ENCODE data around the gene FEV. TPM values are rescaled to one million over a fixed set of nuclear protein-coding genes. Genes with fewer than 3 reads are reported as not detected.

Gene FEV
- total and polyA plus RNA-seq, 2 donors (not counting 3 experiments of a cell fraction or from before 2014, with no cell fraction given), result not detected

- no peak for DNase-seq (ENCODE audit: low read depth, low spot score)
- no peaks in the 10 kb centered on the region for H4K20me1 ChIP-seq (replicated peaks; ENCODE audit: control insufficient read depth, extremely low read depth, insufficient read depth, low read length)
- H3K9me1 ChIP-seq (replicated peaks; ENCODE audit: control insufficient read depth, extremely low read depth, insufficient read depth, low read length), result no peaks in the 10 kb centered on the region
- CTCF ChIA-PET, result interaction anchor here (6.4 kb wide), 1 partner anchor 17 kb away, joined by 45 read pairs; no protein-coding TSS in a partner anchor
- no peak overlapping the region for H2AFZ ChIP-seq (ENCODE audit: low read depth, low read length)
- intact Hi-C loops (cut with micrococcal nuclease) (no loop called here), dilution Hi-C loops (cut with MboI; ENCODE audit: extremely low pct_ligation_motif_present, low sequenced_read_pairs) (no loop called here)
- no peaks in the 10 kb centered on the region for H3K36me3 ChIP-seq (ENCODE audit: control insufficient read depth in 2 of 2, extremely low read depth in 1 of 2, insufficient read depth in 2 of 2, low read length in 2 of 2)
- no peak overlapping the region for H3K9ac ChIP-seq (replicated peaks; ENCODE audit: extremely low read depth, insufficient read depth, low read length)
- H3K27ac ChIP-seq (ENCODE audit: insufficient read depth, low read depth, low read length), result no peak overlapping the region
- no peaks in the 10 kb centered on the region for H3K4me1 ChIP-seq (ENCODE audit: control insufficient read depth, extremely low read depth, insufficient read depth, low read length)
- POLR2A ChIA-PET, result no interaction called here
- peaks cover 41 to 60% of the 10 kb centered on the region in 2 experiments for H3K27me3 ChIP-seq (ENCODE audit: control insufficient read depth in 2 of 2, insufficient read depth in 2 of 2, low read length in 2 of 2)
- no peak for FAIRE-seq
- TF ChIP-seq CTCF (IDR thresholded peaks at IDR 0.05; ENCODE audit: extremely low read depth in 1 of 2, insufficient read depth in 1 of 2, low read depth in 1 of 2, low read length in 2 of 2), result no peak
- no peak for TF ChIP-seq POLR2AphosphoS5 (IDR thresholded peaks at IDR 0.05; ENCODE audit: insufficient read depth, low read depth, low read length)
- no peak for TF ChIP-seq POLR2A (IDR thresholded peaks at IDR 0.05; ENCODE audit: low read depth, low read length)
- TF ChIP-seq, protein P1, sequence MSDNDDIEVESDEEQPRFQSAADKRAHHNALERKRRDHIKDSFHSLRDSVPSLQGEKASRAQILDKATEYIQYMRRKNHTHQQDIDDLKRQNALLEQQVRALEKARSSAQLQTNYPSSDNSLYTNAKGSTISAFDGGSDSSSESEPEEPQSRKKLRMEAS (IDR thresholded peaks at IDR 0.05; ENCODE audit: insufficient read depth, insufficient read length), result no peak
- no peak for TF ChIP-seq FOS (IDR thresholded peaks at IDR 0.05; ENCODE audit: borderline replicate concordance, insufficient read depth, low read length)
- no peak for TF ChIP-seq EZH2 (IDR thresholded peaks at IDR 0.05; ENCODE audit: borderline replicate concordance, low read depth, low read length, severe bottlenecking)
- TF ChIP-seq GATA2 (IDR thresholded peaks at IDR 0.05; ENCODE audit: insufficient read depth, insufficient read length, low read depth, low read length), result no peak
- TF ChIP-seq JUN (IDR thresholded peaks at IDR 0.05; ENCODE audit: borderline replicate concordance, insufficient read depth, insufficient read length, low read depth), result no peak
- no peak for TF ChIP-seq MYC (IDR thresholded peaks at IDR 0.05; ENCODE audit: low read depth, low read length)
- H3K79me2 ChIP-seq (ENCODE audit: control insufficient read depth, insufficient read depth, low read length), result no peaks in the 10 kb centered on the region
- no TSS peak for BruUV-seq (replicated peaks)
- no peak overlapping the region for H3K4me2 ChIP-seq (ENCODE audit: insufficient read depth, low read length)
- H3K9me3 ChIP-seq (replicated peaks; ENCODE audit: control insufficient read depth, insufficient read depth, low read length), result no peaks in the 10 kb centered on the region
- no peak overlapping the region for H3K4me3 ChIP-seq (replicated peaks in 1 of 3; ENCODE audit: insufficient read depth in 1 of 3, low read depth in 1 of 3, low read length in 3 of 3)
These were observed 22.0 kb downstream of the FEV start for GRCh38 chr2:218962859-218963492.
